ENCODE results near the gene EVA1A.

Gene EVA1A

DNA sequence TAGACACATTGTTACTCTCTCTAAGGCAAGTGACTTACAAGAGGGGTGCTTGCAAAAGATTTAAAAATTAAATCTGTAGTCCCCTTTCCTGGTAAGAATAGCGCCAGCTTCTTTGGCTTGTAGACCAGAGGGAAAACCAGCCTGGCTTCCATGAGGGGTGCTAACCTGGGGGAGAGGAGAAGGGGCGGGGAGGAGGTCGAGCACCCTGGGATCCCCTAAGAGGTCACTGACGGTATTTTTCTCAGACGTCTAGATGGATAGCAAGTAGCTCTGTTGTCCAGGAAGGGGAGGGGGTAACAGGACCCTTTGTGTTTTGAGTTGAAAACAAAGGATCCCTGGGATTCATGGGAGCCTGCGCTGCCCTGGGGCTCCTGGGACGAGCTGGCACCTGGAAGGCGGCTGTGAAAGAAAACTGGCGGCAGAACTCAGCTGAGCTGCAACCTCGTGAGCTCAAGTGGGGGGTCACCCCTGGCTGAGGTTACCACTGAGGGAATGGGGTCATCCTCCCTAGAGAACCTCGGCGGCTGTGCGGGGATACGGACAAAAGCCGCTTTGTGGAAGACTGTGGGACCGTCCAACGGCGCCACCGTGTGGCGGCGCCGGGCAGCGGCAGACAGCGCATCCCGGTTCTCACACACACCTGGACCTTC is 48.1 kb upstream of the EVA1A start:
- no peaks in the 10 kb centered on the region for H3K9me3 ChIP-seq (ENCODE audit: control insufficient read depth, insufficient read depth, low read length)
- no peak overlapping the region for H3K4me3 ChIP-seq (ENCODE audit: low read length)
- H3K4me1 ChIP-seq (ENCODE audit: control insufficient read depth, low read length) = peaks cover 4% of the 10 kb centered on the region; the same call in 1 of the 2 replicates
- no peaks in the 10 kb centered on the region for H3K79me2 ChIP-seq (ENCODE audit: control insufficient read depth, low read length)
- H4K20me1 ChIP-seq (ENCODE audit: control insufficient read depth, insufficient read depth, low read depth, low read length) = no peaks in the 10 kb centered on the region
- no peaks in the 10 kb centered on the region for H3F3A ChIP-seq (ENCODE audit: control insufficient read depth, insufficient read depth)
- H3K9me2 ChIP-seq (replicated peaks; ENCODE audit: control insufficient read depth, low read length) = no peaks in the 10 kb centered on the region
- no peak overlapping the region for H3K27ac ChIP-seq (ENCODE audit: low read depth, low read length)
- no peak for TF ChIP-seq EZH2phosphoT487 (IDR thresholded peaks at IDR 0.05; ENCODE audit: borderline replicate concordance, low read length)
- TF ChIP-seq, protein P1, sequence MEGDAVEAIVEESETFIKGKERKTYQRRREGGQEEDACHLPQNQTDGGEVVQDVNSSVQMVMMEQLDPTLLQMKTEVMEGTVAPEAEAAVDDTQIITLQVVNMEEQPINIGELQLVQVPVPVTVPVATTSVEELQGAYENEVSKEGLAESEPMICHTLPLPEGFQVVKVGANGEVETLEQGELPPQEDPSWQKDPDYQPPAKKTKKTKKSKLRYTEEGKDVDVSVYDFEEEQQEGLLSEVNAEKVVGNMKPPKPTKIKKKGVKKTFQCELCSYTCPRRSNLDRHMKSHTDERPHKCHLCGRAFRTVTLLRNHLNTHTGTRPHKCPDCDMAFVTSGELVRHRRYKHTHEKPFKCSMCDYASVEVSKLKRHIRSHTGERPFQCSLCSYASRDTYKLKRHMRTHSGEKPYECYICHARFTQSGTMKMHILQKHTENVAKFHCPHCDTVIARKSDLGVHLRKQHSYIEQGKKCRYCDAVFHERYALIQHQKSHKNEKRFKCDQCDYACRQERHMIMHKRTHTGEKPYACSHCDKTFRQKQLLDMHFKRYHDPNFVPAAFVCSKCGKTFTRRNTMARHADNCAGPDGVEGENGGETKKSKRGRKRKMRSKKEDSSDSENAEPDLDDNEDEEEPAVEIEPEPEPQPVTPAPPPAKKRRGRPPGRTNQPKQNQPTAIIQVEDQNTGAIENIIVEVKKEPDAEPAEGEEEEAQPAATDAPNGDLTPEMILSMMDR (IDR thresholded peaks at IDR 0.05; ENCODE audit: low read depth, low read length, poor library complexity, severe bottlenecking) = peak; percentile 97
- no peaks in the 10 kb centered on the region for H3K36me3 ChIP-seq (ENCODE audit: control insufficient read depth, low read length)
- H3K4me2 ChIP-seq (ENCODE audit: low read length) = no peak overlapping the region
- no peaks in the 10 kb centered on the region; the same call in 1 of the 2 replicates for H3K27me3 ChIP-seq (ENCODE audit: control insufficient read depth, low read length)

GRCh38 chr2:75607988-75608683 is 47.4 kb upstream of the EVA1A start:
- no peak overlapping the region for H3K27ac ChIP-seq (ENCODE audit: low read depth, low read length)
- no peaks in the 10 kb centered on the region for H4K20me1 ChIP-seq (ENCODE audit: control insufficient read depth, insufficient read depth, low read depth, low read length)
- H3K9me2 ChIP-seq (replicated peaks; ENCODE audit: control insufficient read depth, low read length) = no peaks in the 10 kb centered on the region
- TF ChIP-seq, protein P1 (IDR thresholded peaks at IDR 0.05; ENCODE audit: low read depth, low read length, poor library complexity, severe bottlenecking) = no peak
- TF ChIP-seq EZH2phosphoT487 (IDR thresholded peaks at IDR 0.05; ENCODE audit: borderline replicate concordance, low read length) = no peak
- H3K27me3 ChIP-seq (ENCODE audit: control insufficient read depth, low read length) = no peaks in the 10 kb centered on the region; the same call in 1 of the 2 replicates
- no peaks in the 10 kb centered on the region for H3K36me3 ChIP-seq (ENCODE audit: control insufficient read depth, low read length)
- no peaks in the 10 kb centered on the region for H3K9me3 ChIP-seq (ENCODE audit: control insufficient read depth, insufficient read depth, low read length)
- no peaks in the 10 kb centered on the region for H3F3A ChIP-seq (ENCODE audit: control insufficient read depth, insufficient read depth)
- peaks cover 4% of the 10 kb centered on the region; the same call in 1 of the 2 replicates for H3K4me1 ChIP-seq (ENCODE audit: control insufficient read depth, low read length)
- H3K4me3 ChIP-seq (ENCODE audit: low read length) = no peak overlapping the region
- no peak overlapping the region for H3K4me2 ChIP-seq (ENCODE audit: low read length)
- no peaks in the 10 kb centered on the region for H3K79me2 ChIP-seq (ENCODE audit: control insufficient read depth, low read length)

- Histone ChIP-seq H3K27ac (ENCODE audit: low read depth, low read length) (no peak overlapping the region), H3K4me2 (ENCODE audit: low read length) (no peak overlapping the region), H3K4me3 (ENCODE audit: low read length) (no peak overlapping the region), H3K79me2 (ENCODE audit: control insufficient read depth, low read length) (no peaks in the 10 kb centered on the region), H4K20me1 (ENCODE audit: control insufficient read depth, insufficient read depth, low read depth, low read length) (no peaks in the 10 kb centered on the region), H3K9me3 (ENCODE audit: control insufficient read depth, insufficient read depth, low read length) (no peaks in the 10 kb centered on the region), H3K27me3 (ENCODE audit: control insufficient read depth, low read length) (no peaks in the 10 kb centered on the region; the same call in 1 of the 2 replicates), H3F3A (ENCODE audit: control insufficient read depth, insufficient read depth) (no peaks in the 10 kb centered on the region), H3K36me3 (ENCODE audit: control insufficient read depth, low read length) (no peaks in the 10 kb centered on the region), H3K4me1 (ENCODE audit: control insufficient read depth, low read length) (peaks cover 4% of the 10 kb centered on the region; the same call in 1 of the 2 replicates), H3K9me2 (replicated peaks; ENCODE audit: control insufficient read depth, low read length) (no peaks in the 10 kb centered on the region)
- no peak for TF ChIP-seq EZH2phosphoT487 (IDR thresholded peaks at IDR 0.05; ENCODE audit: borderline replicate concordance, low read length)
- TF ChIP-seq, protein P1 (IDR thresholded peaks at IDR 0.05; ENCODE audit: low read depth, low read length, poor library complexity, severe bottlenecking) = no peak
Observed at GRCh38 chr2:75607400-75607798, 46.7 kb upstream of the EVA1A start.

Measured in DOHH2 (cell line).